ENCODE data around the gene CMIP.

The CMIP gene

DNA sequence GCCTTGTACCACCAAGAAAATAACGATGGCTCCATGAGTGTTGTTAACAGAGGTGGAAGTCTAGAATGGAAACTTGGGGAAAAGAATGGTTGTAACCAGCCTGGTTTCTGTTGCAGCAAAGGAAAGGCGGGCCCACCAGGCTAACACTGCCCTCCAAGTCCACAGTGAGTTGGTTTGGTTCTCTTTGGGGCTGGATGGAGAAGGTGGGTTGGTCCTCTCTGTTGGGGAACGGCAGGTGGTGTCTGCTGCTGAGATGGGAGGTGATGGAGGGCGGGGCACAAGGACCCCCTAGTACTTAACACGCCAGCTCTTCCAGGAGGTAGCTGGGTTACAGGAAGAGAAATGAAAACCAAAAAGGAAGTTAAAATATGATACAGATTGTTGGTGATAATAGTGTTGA is 257.9 kb downstream of the CMIP start:
- no peak for DNase-seq (ENCODE audit: low read depth)

DNA sequence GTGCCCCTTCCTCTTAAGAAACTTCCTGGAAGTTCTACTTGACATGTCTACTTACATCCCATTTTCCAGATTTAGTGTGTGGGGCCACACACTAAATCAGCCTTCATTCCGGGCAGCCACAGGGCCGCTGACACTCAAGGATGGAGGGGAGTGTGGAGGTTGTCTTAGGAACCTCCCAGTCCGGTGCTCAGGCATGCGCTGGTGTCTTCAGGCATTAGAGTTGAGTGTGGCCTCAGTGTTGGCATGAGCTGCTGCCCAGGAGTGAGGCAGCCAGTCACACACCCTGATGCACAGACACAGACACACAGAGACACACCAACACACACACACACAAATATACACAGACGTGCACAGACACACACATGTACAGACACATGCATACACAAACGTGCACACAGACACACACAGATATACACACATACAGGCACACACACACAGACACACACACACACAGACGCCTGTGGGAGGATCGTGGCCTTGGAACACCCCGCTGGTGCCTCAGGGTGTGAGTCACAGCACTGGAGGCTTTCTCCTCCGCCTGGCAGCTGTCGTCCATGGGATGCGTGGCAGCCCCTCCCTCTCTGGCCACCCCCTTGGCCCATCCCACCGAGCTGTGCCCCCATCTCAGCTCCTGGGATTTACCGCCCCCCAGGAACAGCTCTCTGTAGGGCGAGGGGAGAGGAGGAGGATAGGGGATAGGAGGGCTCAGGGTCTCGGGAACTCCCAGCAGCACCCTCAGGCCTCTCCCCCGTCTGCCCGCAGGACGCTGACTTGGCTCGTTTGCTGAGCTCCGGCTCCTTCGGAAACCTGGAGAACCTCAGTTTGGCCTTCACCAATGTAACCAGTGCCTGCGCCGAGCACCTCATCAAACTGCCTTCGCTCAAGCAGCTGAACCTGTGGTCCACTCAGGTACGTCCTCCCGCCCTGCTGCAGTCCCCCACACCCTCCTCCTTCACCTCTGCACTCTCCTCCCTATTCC is 258.9 kb downstream of the CMIP start:
- DNase-seq (ENCODE audit: low read depth) = no peak

DNA sequence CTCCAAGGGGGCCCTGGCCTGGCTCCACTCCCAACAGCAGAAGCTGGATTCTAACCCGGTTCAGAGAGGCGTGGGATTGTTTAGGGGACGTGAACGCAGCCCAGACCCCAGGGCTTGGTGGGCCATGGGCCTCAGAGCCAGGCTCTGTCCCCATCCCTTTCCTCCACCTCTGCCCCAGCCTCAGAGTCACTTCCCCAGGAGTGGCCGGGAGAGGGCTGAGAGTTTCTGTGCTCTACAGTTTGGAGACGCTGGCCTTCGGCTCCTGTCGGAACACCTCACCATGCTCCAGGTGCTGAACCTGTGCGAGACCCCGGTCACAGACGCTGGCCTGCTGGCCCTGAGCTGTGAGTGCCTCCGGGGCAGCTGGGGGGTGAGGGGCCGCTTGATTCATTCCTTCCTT is 260.7 kb downstream of the CMIP start:
- DNase-seq (ENCODE audit: low read depth) = no peak

DNA sequence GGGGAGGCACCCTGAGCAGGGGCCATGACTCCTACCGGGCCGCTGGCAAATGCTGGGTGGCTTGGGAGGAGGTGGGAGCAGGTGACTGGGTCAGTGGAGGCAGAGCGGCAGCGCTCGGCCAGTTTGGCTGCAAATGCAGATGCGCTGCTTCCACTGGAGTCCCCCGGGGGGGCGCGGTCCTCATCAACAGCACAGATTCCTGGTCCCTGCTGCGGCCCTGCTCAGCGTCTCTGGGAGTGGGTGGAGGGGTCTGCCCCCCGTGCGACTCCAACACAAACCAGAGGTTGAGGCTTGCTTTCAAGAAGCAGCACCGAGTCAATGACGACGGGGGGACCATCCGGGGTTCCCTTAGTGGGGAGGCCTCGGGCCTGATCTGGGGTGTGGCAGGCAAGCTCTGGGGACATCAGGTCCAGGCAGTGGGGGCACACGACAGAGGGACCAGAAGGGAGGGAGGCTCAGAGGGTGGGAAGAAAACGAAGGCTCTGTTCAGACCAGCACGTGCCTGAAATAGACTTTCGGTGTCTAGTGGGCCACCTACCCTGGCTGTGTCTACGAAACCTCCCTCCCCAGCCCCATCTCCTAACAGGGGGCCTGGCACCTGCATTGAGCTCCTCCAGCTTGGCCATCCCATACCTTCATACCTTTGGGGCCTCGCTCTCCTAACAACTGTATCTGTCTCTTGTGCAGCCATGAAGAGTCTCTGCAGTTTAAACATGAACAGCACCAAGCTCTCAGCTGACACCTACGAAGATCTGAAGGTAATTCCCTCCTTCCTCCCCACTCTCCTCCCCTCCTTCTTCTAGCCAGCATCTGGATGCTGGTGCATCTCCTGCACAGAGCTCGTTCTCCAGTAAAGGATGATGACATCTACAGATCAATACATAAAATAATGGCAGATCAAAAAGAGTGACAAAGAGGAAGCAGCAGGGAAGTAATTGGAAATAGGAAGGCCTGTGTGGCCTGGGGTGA is 262.0 kb downstream of the CMIP start:
- no peak for DNase-seq (ENCODE audit: low read depth)

DNA sequence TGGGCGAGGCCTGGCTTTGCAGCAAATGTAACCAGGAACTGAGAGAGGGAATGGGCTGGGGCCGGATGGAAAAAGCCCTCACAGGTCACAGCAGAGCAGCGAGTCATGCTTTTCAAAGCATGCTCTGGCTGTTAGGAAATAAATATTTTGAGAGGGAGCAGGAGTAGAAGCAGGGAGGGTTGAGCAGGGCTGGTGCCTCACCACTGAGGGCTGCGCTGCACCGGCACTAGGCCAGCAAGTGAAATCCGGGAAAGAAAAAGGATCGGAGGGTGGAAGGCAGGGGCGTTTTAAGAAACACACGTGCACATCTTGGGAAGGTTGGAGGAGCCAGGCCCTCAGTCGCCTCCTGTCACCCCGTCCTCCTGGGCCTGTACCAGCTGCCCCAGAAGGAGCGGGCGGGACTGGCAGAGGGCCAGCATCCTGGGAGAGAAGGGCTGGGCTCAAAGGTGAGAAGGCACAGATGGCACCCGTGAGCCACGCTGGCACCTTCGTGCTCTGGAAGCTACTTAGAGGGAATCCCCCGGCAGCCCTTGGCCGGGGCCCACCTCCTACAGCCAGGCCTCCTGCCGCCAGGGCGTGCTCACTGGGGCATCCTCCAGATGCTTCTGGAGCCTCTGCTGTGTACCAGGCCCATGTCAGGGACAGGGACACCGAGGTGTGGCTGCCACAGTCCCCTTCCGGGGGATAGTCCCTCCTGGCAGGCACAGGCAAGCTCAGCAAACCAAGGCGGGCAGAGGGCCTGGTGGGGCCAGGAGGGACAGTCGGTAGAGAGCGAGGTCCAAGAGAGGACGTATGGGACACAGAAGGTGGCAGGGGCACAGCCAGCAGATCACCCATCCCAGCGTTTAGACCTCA is 263.0 kb downstream of the CMIP start:
- no peak for DNase-seq (ENCODE audit: low read depth)

DNA sequence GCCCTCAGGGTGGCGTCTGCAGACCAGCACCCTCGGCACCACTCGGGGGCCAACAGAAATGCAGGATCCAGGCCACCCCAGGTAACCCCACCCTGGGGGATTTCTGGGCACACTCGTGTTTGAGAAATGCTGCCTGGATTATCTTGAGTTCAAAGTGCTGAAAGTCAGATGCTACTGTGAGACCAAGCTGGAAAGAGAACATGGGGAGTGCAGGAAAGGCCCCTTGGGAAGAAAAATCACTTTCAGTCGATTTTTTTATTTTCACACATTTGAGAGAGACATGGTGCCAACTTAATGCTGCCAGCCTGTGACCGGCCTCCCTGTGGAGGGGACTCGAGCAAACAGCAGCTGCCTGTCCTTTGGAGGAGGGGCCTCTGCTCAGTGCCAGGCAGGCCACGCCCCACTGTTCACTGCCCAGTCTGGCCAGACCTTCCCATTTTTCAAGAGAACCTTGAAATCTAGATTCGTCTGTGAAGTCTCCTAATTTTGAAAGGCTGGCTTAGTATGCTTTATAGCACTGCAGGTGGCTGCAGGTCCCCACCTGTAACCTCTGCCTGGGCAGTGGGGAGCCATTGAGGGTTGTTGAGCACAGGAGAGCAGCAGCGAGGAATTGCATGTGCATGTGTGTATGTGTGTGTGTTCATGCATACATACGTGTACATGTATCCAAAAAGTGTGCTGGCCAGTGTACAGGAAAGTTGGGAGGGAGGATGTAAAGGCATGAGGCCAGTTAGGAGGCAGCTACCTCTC is 263.8 kb downstream of the CMIP start:
- DNase-seq (ENCODE audit: low read depth) = no peak

DNA sequence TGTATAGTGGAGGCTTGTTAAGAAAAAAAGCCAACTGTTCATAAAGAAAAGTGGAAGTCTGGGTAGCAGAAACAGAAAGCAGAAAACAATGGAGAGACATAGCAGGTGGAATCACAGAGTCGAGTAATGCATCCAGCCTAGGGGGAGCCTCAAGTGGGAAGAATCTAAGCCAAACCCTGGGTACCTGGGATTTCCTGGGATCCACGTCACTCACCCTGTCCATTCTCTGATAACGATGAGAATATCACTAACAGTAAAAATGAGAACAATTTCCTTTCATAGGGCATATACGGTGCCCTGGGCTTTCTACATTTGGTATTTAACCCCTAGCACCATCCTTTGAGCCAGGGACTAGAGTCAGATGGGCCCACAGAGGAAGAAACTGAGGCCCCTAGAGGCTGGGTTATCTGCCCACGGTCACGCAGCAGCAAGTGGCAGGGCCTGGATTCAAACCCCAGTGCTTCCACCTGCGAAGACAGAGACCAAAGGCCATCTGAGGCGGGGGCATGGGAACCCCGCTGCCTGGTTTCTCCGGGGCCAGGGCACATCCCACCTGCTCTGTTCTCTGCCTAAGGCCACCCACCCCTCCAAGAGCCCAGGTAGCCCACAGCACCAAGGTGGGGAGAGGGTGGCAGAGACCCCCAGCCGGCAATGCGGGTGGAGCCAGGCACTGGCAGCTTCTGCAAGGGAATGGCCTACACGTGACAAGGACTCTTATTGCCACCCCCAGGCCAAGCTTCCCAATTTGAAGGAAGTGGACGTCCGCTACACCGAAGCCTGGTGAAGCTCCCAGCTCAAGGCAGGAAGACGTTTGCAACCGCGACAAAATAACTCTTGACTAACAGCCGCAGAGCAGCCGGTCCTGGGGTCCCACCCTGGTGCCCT is 264.6 kb downstream of the CMIP start:
- no peak for DNase-seq (ENCODE audit: low read depth)

DNA sequence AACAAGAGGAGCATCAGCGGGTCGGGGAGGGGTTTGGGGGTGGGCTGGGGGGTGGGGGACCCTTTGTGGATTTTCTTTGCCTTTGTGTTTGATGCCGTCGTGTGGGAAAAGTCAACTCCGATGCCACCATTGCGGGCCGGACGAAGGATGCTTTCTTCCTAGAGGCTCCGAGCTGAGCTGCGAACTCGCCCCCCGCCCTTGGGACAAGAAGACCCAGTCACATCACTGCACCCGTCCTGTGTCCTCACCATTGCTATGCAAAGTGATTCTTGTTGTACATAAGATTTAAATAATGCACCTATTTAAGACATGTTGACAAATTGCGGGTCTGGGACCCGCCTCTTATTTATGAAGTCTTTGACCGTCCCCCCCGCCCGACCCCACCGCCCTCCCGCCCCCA is 265.4 kb downstream of the CMIP start:
- DNase-seq (ENCODE audit: low read depth) = no peak

DNA sequence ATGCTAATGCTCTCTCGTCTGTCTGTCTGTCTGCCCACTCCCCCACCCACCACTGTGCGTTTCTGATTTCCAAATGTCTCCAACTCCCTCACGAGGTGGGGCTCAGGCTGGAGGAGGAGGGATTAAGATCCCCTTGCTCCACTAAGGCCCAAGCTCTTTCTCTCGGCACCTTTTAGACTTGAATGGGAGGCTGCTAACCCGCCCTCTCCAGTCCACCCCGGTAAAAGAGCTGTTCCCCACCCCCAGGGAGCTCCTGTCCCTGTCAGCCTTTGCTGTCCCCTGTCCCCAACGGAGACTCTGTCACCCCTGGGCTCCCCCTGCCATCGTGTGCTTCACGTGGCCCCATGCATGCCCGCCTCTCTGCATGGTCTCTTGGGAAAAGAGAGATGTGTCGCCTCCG is 266.0 kb downstream of the CMIP start:
- DNase-seq (ENCODE audit: low read depth) = no peak

DNA sequence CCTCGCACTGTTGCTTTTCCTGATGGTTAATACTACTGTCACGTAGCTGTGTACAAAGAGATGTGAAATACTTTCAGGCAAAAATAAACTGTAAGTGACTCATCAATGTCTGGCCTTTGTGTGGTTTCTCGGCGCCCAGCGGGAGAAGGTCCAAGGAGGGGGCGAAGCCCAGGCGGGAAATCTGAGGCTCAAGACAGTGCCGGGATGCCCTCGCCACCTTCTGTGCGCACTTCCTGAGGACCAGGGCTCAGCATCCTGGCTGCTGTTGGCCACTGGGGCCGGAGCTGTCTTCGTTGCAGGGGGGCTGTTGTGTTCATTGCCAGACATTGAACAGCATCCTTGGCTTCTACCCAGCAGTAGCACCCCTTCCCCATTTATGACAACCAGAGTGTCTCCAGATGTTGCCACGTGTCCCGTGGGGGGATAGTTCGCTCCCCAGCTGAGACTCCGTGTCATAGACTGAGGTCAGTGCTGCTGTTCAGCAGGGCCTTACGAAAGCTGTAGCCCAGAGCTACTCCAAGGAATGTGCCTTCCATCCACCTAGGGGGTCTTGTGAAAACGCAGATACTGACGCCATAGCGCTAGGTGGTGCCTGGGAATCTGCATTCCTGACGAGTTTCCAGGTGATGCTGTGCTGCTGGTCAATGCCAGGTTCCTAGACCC is 267.2 kb downstream of the CMIP start:
- DNase-seq (ENCODE audit: low read depth) = no peak

DNA sequence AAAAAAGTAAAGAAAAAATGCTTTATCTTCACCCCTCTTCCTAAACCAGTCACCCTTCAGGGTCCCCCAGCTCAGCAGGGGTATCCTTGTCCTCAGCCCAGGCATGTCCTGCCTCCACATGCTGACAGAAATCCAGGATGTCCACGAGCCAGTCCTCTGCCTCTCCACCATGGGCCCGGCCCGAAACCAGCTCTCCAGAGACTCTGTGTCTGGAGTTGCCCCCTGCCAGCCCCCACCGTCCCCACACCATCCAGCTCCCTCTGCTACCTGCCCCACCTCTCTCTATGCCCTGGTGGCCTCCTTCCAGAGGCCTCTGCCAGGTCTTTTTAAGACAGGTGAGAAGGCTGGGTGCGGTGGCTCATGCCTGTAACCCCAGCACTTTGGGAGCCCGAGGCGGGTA is 268.1 kb downstream of the CMIP start:
- DNase-seq (ENCODE audit: low read depth) = no peak

DNA sequence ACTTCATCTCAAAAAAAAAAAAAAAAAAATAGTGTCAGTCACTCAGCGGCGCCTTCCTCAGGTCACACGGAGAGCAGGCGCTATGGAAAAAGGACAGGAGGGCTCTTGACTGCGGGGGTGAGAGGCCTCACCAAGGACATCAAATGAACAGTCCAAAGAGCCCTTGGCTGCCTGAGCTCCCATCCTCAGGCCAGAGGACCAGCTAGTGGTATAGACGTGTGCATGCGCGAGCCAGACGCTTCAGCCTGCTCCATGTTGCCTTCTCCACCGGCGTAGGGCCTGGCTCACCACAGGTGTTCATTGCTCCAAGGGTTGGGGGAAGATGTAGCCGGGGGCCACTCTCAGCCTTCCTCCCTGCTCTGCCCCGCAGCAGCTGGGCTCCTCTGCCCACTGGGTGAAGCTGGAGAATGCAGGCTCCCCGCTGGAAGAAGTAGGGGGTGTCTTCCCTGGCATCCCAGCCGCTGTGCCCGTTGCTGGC is 268.7 kb downstream of the CMIP start:
- DNase-seq (ENCODE audit: low read depth) = no peak

DNA sequence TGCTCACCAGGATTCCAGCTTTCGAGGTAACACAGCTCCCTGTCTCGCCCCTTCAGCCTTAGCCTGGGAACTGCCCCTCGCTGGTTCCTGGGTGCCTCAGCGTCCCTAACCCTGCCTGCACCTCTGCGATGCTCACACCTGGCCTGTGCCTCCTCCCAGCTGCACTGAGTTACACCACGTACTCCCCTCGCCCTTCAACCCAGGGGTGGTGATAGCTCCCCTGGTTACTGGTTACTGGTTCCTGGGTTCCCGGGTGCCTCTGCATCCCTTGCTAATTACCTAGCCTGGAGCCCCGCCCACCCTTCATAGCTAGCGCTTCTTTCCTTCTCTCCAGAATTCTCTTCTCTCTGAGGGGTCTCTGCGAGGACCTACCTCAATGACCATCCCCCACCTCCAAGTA is 269.2 kb downstream of the CMIP start:
- DNase-seq (ENCODE audit: low read depth) = no peak

DNA sequence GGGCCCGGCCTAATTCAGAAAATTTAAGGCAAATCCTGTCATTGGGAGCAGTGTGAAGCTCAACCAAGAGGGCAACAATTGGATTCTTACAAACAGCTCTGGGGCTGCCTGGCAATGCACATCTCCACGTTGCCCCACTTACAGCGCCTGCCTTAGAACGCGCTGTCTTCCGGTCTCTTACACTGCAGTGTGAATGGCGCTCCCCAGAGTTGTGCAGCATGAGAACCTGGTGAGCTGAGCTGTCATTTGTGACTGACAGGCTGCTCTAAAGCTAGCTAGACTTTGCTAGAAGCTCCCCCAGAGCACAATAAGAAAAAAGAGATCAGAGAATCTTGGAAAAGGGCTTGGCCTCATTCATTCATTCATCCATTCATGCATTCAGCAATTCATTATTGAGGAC is 270.0 kb downstream of the CMIP start:
- no peak for DNase-seq (ENCODE audit: low read depth)

DNA sequence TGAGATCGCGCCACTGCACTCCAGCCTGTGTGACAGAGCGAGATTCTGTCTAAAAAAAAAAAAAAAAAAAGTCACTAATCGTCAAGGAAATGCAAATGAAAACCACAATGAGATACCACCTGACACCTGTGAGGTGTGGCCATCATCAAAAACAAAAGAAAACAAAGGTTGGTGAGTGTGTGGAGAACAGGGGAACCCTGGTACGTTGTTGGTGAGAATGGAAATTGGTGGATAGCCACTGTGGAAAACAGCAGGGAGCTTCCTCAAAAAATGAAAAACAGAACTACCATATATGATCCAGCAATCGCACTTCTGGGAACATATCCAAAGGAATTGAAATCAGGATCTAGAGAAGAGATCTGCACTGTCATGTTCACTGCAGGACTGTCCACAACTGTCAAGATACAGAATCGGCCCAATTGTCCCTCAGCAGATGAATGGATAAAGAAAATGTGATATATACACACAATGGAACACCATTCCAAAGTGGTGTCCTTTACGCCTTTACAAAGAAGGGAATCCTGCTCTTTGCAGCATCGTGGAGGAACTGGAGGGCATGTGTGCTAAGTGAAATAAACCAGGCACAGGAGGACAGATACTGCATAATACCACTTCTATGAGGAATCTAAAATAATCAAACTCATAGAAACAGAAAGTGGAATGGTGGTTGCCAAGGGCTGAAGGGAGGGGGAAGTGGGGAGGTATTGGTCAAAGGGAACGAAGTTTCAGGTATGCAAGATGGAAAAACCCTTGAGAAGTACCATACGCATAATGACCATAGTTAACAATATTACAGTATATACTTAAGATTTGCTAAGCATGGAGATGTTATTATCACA is 271.0 kb downstream of the CMIP start:
- DNase-seq (ENCODE audit: low read depth) = no peak

DNA sequence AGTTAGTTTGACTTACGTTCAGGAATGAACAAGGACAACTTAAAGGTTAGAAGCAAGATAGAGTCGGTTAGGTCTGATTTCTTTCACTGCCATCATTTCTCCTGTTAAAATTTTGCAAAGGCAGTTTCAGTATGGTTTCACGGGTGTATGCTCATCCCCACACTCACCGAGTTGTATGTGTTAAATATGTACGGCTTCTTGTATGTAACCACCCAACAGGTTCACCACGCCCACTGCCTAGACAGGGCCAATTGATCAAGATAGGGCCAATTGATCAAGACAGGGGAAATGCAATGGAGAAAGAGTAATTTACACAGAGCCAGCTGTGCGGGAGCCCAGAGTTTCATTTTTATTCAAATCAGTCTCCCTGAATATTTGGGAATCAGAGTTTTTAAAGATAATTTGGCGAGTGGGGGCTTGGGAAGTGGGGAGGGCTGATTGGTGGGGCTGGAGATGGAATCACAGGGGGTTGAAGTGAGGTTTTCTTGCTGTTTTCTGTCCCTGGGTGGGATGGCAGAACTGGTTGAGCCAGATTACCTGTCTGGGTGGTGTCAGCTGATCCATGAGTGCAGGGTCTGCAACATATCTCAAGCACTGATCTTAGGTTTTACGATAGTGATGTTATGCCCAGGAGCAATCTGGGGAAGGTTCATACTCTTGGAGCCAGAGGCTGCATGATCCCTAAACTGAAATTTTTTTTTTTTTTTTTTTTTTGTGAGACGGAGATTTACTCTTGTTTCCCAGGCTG is 272.0 kb downstream of the CMIP start:
- DNase-seq (ENCODE audit: low read depth) = no peak

DNA sequence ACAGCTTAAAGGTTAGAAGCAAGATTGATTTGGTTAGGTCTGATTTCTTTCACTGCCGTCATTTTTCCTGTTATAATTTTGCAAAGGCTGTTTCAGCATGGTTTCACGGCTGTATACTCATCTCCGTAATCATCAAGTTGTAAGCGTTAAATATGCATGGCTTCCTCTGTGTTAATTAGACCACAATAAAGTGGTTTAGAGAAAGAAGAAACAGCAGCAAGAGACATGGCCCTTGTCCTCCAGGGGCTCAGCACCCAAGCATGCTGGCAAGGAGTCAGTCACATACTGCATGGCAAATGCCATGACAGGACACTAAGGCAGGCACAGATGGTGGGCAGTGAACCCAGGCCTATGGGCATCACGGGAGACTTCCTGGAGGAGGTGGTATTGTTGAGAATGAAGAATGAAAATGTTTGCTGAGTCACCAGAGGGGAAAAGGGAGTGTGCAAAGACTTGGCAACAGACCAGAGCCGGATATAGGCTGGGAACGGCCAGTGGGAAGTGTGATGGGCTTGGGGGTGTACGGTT is 273.1 kb downstream of the CMIP start:
- no peak for DNase-seq (ENCODE audit: low read depth)

DNA sequence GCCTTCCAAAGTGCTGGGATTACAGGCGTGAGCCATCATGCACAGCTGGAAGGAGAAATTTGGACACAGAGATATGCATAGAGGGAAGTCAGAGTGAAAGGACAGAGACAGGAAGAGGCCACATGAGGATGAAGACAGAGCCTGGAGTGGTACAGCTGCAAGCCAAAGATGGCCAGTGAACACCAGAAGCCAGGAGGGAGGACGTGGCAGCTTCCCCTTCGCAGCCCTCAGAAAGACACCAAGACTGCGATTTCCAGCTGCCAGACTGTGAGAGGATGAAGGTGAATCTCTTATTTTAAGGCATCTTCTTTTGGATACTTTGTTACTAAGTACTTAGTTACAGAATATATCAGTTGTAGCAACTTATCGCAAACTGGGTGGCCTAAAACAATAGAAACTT is 274.0 kb downstream of the CMIP start:
- DNase-seq (ENCODE audit: low read depth) = no peak

Measured in activated T-cell treated with anti-CD3 and anti-CD28 coated beads for 1 hour (primary cell).